ENCODE measurements around the gene LZTFL1.

DNA sequence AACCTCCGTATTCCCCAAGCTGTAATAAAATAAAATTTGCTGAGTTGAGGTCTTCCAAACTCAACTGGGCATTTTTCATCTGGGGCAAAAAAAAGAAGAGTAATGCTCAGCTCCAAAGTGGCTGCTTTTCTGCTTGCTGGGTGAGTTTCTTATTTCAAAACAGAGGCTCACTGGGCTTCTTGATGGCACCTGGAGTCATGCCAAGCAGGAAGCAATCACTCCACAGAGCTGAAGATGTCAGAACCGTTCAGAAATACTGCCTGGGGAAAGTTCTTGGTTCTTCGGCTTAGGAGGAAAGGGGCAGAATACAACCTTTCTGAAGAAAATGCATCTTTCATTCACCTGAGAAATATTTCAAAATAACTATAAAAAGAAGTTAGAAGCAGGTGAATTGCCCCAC, 48.5 kb upstream of the LZTFL1 start:
- TF ChIP-seq POLR2A (IDR thresholded peaks at IDR 0.05) = no peak
- TF ChIP-seq, protein P1, sequence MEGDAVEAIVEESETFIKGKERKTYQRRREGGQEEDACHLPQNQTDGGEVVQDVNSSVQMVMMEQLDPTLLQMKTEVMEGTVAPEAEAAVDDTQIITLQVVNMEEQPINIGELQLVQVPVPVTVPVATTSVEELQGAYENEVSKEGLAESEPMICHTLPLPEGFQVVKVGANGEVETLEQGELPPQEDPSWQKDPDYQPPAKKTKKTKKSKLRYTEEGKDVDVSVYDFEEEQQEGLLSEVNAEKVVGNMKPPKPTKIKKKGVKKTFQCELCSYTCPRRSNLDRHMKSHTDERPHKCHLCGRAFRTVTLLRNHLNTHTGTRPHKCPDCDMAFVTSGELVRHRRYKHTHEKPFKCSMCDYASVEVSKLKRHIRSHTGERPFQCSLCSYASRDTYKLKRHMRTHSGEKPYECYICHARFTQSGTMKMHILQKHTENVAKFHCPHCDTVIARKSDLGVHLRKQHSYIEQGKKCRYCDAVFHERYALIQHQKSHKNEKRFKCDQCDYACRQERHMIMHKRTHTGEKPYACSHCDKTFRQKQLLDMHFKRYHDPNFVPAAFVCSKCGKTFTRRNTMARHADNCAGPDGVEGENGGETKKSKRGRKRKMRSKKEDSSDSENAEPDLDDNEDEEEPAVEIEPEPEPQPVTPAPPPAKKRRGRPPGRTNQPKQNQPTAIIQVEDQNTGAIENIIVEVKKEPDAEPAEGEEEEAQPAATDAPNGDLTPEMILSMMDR (IDR thresholded peaks at IDR 0.05) = no peak
